K562 (cell line): ENCODE data around the gene CDRT4. TPM values are rescaled to one million over a fixed set of nuclear protein-coding genes. Genes with fewer than 3 reads are reported as not detected.

ENCODE experiments used
- CBX3 ChIP-seq, 2 experiments: IDR thresholded peaks; 1 replicate in 1 of 2; 2 replicates in 1 of 2; pipeline ENCODE4 v1.6.1; 2012; ENCODE audit warnings: inconsistent platforms in 2 of 2, low read length in 2 of 2, borderline replicate concordance in 1 of 2, control low read depth in 1 of 2
- CHD1 ChIP-seq: fragments of 200-600 bp; sonication (generic); IDR thresholded peaks from one replicate; pipeline ENCODE4 v1.6.1; 2012; ENCODE audit warnings: mild to moderate bottlenecking, moderate library complexity, low read length, inconsistent platforms
- CXXC5 ChIP-seq: fragments of 250-450 bp; sonication (Bioruptor Pico); IDR thresholded peaks from 2 replicates; pipeline ENCODE4 v1.8.0; 2022; ENCODE audit warnings: inconsistent platforms, mild to moderate bottlenecking, moderate library complexity
- DIDO1 ChIP-seq: fragments of 450-650 bp; IDR thresholded peaks from 2 replicates; pipeline ENCODE4 v1.6.1; 2016; ENCODE audit warnings: low read depth, missing biosample characterization, missing genetic modification characterization
- HBP1 ChIP-seq: fragments of 450-650 bp; formaldehyde crosslinking; IDR thresholded peaks from 2 replicates; pipeline ENCODE4 v1.4.0; 2022; ENCODE audit warnings: missing genetic modification characterization
- HNRNPK ChIP-seq: fragments of 200-400 bp; formaldehyde crosslinking; IDR thresholded peaks from one replicate; pipeline ENCODE4 v1.6.1; 2018; ENCODE audit warnings: mild to moderate bottlenecking, low read depth, low read length; ENCODE audit not compliant: poor library complexity, severe bottlenecking
- MLLT1 ChIP-seq, 2 experiments: fragments of 450-650 bp; IDR thresholded peaks; 2 replicates each; pipeline ENCODE4 v1.6.1; 2016
- POLR2H ChIP-seq: IDR thresholded peaks from 2 replicates; pipeline ENCODE4 v1.6.1; 2016; ENCODE audit warnings: missing genetic modification characterization, low read depth, mild to moderate bottlenecking, control low read depth, missing compliant biosample characterization, moderate library complexity
- RAD21 ChIP-seq, 2 experiments: fragments of 250-450 bp in 1 of 2; fragments of 450-650 bp in 1 of 2; sonication (Bioruptor Pico) in 1 of 2; formaldehyde crosslinking in 1 of 2; IDR thresholded peaks in 1 of 2; conservative IDR thresholded peaks in 1 of 2; 2 replicates each; pipeline versions ENCODE4 v1.4.0 to v1.8.0; 2020 to 2022; ENCODE audit warnings: mild to moderate bottlenecking in 2 of 2, moderate library complexity in 1 of 2
- SIN3B ChIP-seq: fragments of 450-650 bp; IDR thresholded peaks from 2 replicates; pipeline ENCODE4 v1.6.1; 2017; ENCODE audit warnings: low read depth, mild to moderate bottlenecking, moderate library complexity
- SMARCC2 ChIP-seq: fragments of 450-650 bp; IDR thresholded peaks from 2 replicates; pipeline ENCODE4 v1.6.1; 2017; ENCODE audit warnings: antibody characterized with exemption, moderate library complexity, mild to moderate bottlenecking, low read depth
- ZBTB33 ChIP-seq: sonication (generic); formaldehyde crosslinking; IDR thresholded peaks from 2 replicates; pipeline ENCODE4 v1.8.1; 2023; ENCODE audit warnings: mild to moderate bottlenecking, missing genetic modification reagents
- ZFPM2 ChIP-seq: fragments of 250-450 bp; sonication (Bioruptor Pico); IDR thresholded peaks from 2 replicates; pipeline ENCODE4 v1.5.1; 2022; ENCODE audit warnings: mild to moderate bottlenecking
- ZNF740 ChIP-seq, 3 experiments: fragments of 200-800 bp in 1 of 3; sonication (Bioruptor generic) in 1 of 3; sonication (generic) in 1 of 3; formaldehyde crosslinking in 1 of 3; IDR thresholded peaks; 2 replicates each; pipeline versions ENCODE4 v1.6.1 to v1.8.0; 2016 to 2022; ENCODE audit warnings: mild to moderate bottlenecking in 2 of 3, missing compliant biosample characterization in 2 of 3, missing genetic modification characterization in 2 of 3, missing genetic modification reagents in 1 of 3
- polyA plus RNA-seq, 8 experiments: library from polyadenylated mRNA; depleted of rRNA in 4 of 8; stranded (reverse) in 5 of 8; unstranded in 3 of 8; fragments of >200 nt; fragmentation: Nextera tagmentation in 2 of 8; fragmentation: Illumina TruSeq in 1 of 8; extraction: Ambion mirVana in 2 of 8; extraction: Trizol in 1 of 8; gene quantifications; 2 replicates each; pipeline versions ENCODE4 v1.2.1 to v1.2.3, GENCODE V29; 2011 to 2014; ENCODE audit warnings: inconsistent platforms in 1 of 8, missing spikeins in 1 of 8
- total RNA-seq, 7 experiments: library from RNA; depleted of rRNA in 6 of 7; stranded (reverse); fragments of >200 nt in 6 of 7; fragmentation: Illumina TruSeq in 2 of 7; extraction: Trizol in 2 of 7; gene quantifications; 2 replicates each; pipeline versions ENCODE4 v1.2.1 to v1.2.3, GENCODE V29; 2011 to 2021; ENCODE audit warnings: low replicate concordance in 1 of 7

Gene CDRT4
- total and polyA plus RNA-seq, 9 of the 15 experiments (the other 6 are each of a cell fraction or from before 2014, with no cell fraction given), result 1.7 to 6.4 (median 3.5) TPM

- TF ChIP-seq SIN3B (no peak), HNRNPK (no peak), ZBTB33 (no peak), MLLT1 (IDR thresholded peaks at IDR 0.05) (0 out of 4 replicates have a peak, but pooled peaks have one; percentile 30 to 66), RAD21 (CRISPR knock-in tag; conservative IDR thresholded peaks at IDR 0.05 in 1 of 2, IDR thresholded peaks at IDR 0.05 in 1 of 2) (peak; percentile 84), ZNF740 (CRISPR knock-in tag; IDR thresholded peaks at IDR 0.05) (no peak), ZNF740 (tag; IDR thresholded peaks at IDR 0.05) (no peak), CBX3 (IDR thresholded peaks at IDR 0.05; ENCODE audit: borderline replicate concordance in 1 of 2, low read length in 2 of 2) (no peak), ZFPM2 (CRISPR knock-in tag) (no peak), CXXC5 (CRISPR knock-in tag) (peak; percentile 32; the same call in 1 of the 2 replicates), POLR2H (tag) (no peak), DIDO1 (tag) (no peak), HBP1 (CRISPR knock-in tag) (peak; percentile 71; the same call in 1 of the 2 replicates), SMARCC2 (no peak), CHD1 (no peak)
Observed at GRCh38 chr17:15502369-15503112, 35.1 kb upstream of the CDRT4 start (continued).
